DND-41 (cell line): Measurements from ENCODE around the gene RUNX2.

Experiments
- ATAC-seq: fragments of 200-7000 bp; cut with Tn5 transposase; 3 replicates; pipeline ENCODE4 v1.9.1; 2021; ENCODE audit warnings: low read depth; ENCODE audit not compliant: insufficient read depth
- DNase-seq: peaks from one replicate; pipeline ENCODE4 v3.0.0-alpha.2; 2020
- H2AFZ ChIP-seq: 2 replicates; pipeline ENCODE4 v1.6.0; 2012; ENCODE audit warnings: low read depth, low read length
- H3K27ac ChIP-seq: 2 replicates; pipeline ENCODE4 v1.5.1; 2012; ENCODE audit warnings: low read length, inconsistent platforms
- H3K27me3 ChIP-seq: fragments of 200-600 bp; sonication (generic); 2 replicates; pipeline ENCODE4 v1.6.0; 2012; ENCODE audit warnings: low read length, mild to moderate bottlenecking, inconsistent platforms; ENCODE audit not compliant: insufficient read depth, poor library complexity
- H3K36me3 ChIP-seq: 2 replicates; pipeline ENCODE4 v1.5.1; 2012; ENCODE audit warnings: low read length, inconsistent platforms; ENCODE audit not compliant: insufficient read depth
- H3K4me1 ChIP-seq: 2 replicates; pipeline ENCODE4 v1.5.1; 2012; ENCODE audit warnings: mild to moderate bottlenecking, low read length; ENCODE audit not compliant: insufficient read depth
- H3K4me2 ChIP-seq: 2 replicates; pipeline ENCODE4 v1.6.0; 2012; ENCODE audit warnings: mild to moderate bottlenecking, moderate library complexity, low read length, inconsistent platforms; ENCODE audit not compliant: insufficient read depth
- H3K4me3 ChIP-seq, 2 experiments: fragments of 200-600 bp in 1 of 2; shearing (Covaris generic) in 1 of 2; 2 replicates each; pipeline ENCODE4 v1.5.1; 2012 to 2016; ENCODE audit warnings: inconsistent platforms in 2 of 2, low read length in 2 of 2, mild to moderate bottlenecking in 2 of 2, low read depth in 1 of 2, moderate library complexity in 1 of 2
- H3K79me2 ChIP-seq: 2 replicates; pipeline ENCODE4 v1.6.0; 2012; ENCODE audit warnings: low read length, inconsistent platforms; ENCODE audit not compliant: insufficient read depth
- H3K9ac ChIP-seq: 2 replicates; pipeline ENCODE4 v1.6.0; 2012; ENCODE audit warnings: low read depth, mild to moderate bottlenecking, inconsistent platforms, low read length, moderate library complexity
- H3K9me3 ChIP-seq: 2 replicates; pipeline ENCODE4 v1.5.1; 2012; ENCODE audit warnings: low read length, moderate library complexity, mild to moderate bottlenecking, inconsistent platforms; ENCODE audit not compliant: insufficient read depth, severe bottlenecking
- H4K20me1 ChIP-seq: 2 replicates; pipeline ENCODE4 v1.6.0; 2012; ENCODE audit warnings: low read length; ENCODE audit not compliant: insufficient read depth
- CTCF ChIP-seq: IDR thresholded peaks from 2 replicates; pipeline ENCODE4 v1.5.1; 2012; ENCODE audit warnings: borderline replicate concordance, low read length, moderate library complexity, mild to moderate bottlenecking; ENCODE audit not compliant: poor library complexity, severe bottlenecking; ENCODE audit errors: extremely low read depth
- EZH2 ChIP-seq: IDR thresholded peaks from 3 replicates; pipeline ENCODE4 v1.6.1; 2012; ENCODE audit warnings: borderline replicate concordance, low read depth, mild to moderate bottlenecking, moderate library complexity, low read length, inconsistent platforms; ENCODE audit not compliant: severe bottlenecking

RUNX2 gene

GRCh38 chr6:45445749-45446549 lies 117.8 kb downstream of the RUNX2 start:
- ATAC-seq (peak; percentile 71), DNase-seq (peak; percentile 75)
- no peak for TF ChIP-seq EZH2
- no peak for TF ChIP-seq CTCF
- Histone ChIP-seq H3K27me3 (no peaks in the 10 kb centered on the region), H3K4me1 (peaks cover 96% of the 10 kb centered on the region), H3K4me2 (peak overlapping the region; percentile 24; the same call in 1 of the 2 replicates), H2AFZ (peak overlapping the region; percentile 34; the same call in 1 of the 2 replicates), H3K9me3 (no peaks in the 10 kb centered on the region), H3K27ac (peak overlapping the region; percentile 74), H3K9ac (peak overlapping the region; percentile 15; the same call in 1 of the 2 replicates), H3K79me2 (peaks cover 7% of the 10 kb centered on the region), H3K4me3 (no peak overlapping the region), H4K20me1 (no peaks in the 10 kb centered on the region), H3K36me3 (peaks cover 48% of the 10 kb centered on the region)

- TF ChIP-seq CTCF (no peak), EZH2 (no peak)
- ATAC-seq: no peak
- no peaks in the 10 kb centered on the region for H3K9me3 ChIP-seq
- H3K4me3 ChIP-seq: no peak overlapping the region
- H2AFZ ChIP-seq: no peak overlapping the region
- H3K4me1 ChIP-seq: peaks cover 95% of the 10 kb centered on the region
- DNase-seq: no peak
- H3K79me2 ChIP-seq: peaks cover 7% of the 10 kb centered on the region
- H4K20me1 ChIP-seq: no peaks in the 10 kb centered on the region
- no peak overlapping the region for H3K4me2 ChIP-seq
- peaks cover 42% of the 10 kb centered on the region for H3K36me3 ChIP-seq
- H3K9ac ChIP-seq: no peak overlapping the region
- no peak overlapping the region; the same call in 1 of the 2 replicates for H3K27ac ChIP-seq
- no peaks in the 10 kb centered on the region for H3K27me3 ChIP-seq
Measured at GRCh38 chr6:45447005-45447404, 118.9 kb downstream of the RUNX2 start.

GRCh38 chr6:45447716-45448115 lies 119.6 kb downstream of the RUNX2 start:
- no peaks in the 10 kb centered on the region for H3K9me3 ChIP-seq
- H3K9ac ChIP-seq: no peak overlapping the region
- H3K4me3 ChIP-seq: no peak overlapping the region
- no peak overlapping the region for H2AFZ ChIP-seq
- peaks cover 88% of the 10 kb centered on the region for H3K4me1 ChIP-seq
- peaks cover 5% of the 10 kb centered on the region for H3K79me2 ChIP-seq
- DNase-seq (no peak), ATAC-seq (no peak)
- no peak overlapping the region for H3K27ac ChIP-seq
- H3K36me3 ChIP-seq: peaks cover 38% of the 10 kb centered on the region
- no peaks in the 10 kb centered on the region for H4K20me1 ChIP-seq
- H3K4me2 ChIP-seq: no peak overlapping the region
- TF ChIP-seq CTCF (no peak), EZH2 (no peak)
- no peaks in the 10 kb centered on the region for H3K27me3 ChIP-seq
